ENCODE data around the gene MAGEA12.

DNA sequence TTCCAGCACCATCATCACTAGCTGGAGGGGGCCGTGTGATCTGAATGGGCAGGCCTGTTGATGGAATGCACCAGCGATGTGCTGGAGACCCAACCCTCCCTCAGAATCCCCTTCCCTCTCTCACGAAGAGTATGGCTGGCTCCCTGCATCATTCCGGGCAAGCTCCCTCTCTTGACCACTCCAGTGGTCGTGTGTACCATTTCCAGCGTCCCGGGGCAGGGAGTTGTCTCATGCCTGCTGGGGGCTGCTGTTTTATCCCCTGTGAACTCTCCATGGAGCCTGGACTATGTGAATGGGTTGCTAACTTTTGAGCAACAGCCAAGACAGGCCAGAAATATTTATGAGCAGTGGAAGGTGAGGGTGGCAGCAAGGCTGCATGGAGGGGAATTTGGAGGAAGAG, 8.1 kb upstream of the MAGEA12 start:
- TF ChIP-seq POLR2A (IDR thresholded peaks at IDR 0.05): no peak
- TF ChIP-seq, protein P1, sequence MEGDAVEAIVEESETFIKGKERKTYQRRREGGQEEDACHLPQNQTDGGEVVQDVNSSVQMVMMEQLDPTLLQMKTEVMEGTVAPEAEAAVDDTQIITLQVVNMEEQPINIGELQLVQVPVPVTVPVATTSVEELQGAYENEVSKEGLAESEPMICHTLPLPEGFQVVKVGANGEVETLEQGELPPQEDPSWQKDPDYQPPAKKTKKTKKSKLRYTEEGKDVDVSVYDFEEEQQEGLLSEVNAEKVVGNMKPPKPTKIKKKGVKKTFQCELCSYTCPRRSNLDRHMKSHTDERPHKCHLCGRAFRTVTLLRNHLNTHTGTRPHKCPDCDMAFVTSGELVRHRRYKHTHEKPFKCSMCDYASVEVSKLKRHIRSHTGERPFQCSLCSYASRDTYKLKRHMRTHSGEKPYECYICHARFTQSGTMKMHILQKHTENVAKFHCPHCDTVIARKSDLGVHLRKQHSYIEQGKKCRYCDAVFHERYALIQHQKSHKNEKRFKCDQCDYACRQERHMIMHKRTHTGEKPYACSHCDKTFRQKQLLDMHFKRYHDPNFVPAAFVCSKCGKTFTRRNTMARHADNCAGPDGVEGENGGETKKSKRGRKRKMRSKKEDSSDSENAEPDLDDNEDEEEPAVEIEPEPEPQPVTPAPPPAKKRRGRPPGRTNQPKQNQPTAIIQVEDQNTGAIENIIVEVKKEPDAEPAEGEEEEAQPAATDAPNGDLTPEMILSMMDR (IDR thresholded peaks at IDR 0.05): no peak

All from adrenal gland (tissue), 5 donors.